IPS-18a (cell line): ENCODE results near the gene THAP9.
A peak's percentile ranks its signal among the peaks of the same experiment; 100 is the strongest.
"Not testable (repeated sequence)": the region's sequence is repeated elsewhere in the genome, so short reads cannot be mapped to it uniquely, and the experiment has no call there.

Source experiments
- H3K27ac ChIP-seq: one replicate; pipeline ENCODE4 v1.5.1; 2013; ENCODE audit warnings: low read length
- H3K27me3 ChIP-seq: one replicate; pipeline ENCODE4 v1.6.1; 2013; ENCODE audit warnings: mild to moderate bottlenecking, low read length; ENCODE audit not compliant: control insufficient read depth, insufficient read depth
- H3K36me3 ChIP-seq: one replicate; pipeline ENCODE4 v1.6.1; 2013; ENCODE audit warnings: low read depth, low read length; ENCODE audit not compliant: control insufficient read depth
- H3K4me1 ChIP-seq: one replicate; pipeline ENCODE4 v1.6.1; 2013; ENCODE audit warnings: low read depth, low read length; ENCODE audit not compliant: control insufficient read depth
- H3K4me3 ChIP-seq: one replicate; pipeline ENCODE4 v1.5.1; 2013; ENCODE audit warnings: low read length
- H3K9ac ChIP-seq: one replicate; pipeline ENCODE4 v1.6.1; 2013; ENCODE audit warnings: mild to moderate bottlenecking, low read length, moderate library complexity
- H3K9me3 ChIP-seq: one replicate; pipeline ENCODE4 v1.6.1; 2013; ENCODE audit warnings: low read depth, low read length; ENCODE audit not compliant: control insufficient read depth

Gene THAP9

DNA sequence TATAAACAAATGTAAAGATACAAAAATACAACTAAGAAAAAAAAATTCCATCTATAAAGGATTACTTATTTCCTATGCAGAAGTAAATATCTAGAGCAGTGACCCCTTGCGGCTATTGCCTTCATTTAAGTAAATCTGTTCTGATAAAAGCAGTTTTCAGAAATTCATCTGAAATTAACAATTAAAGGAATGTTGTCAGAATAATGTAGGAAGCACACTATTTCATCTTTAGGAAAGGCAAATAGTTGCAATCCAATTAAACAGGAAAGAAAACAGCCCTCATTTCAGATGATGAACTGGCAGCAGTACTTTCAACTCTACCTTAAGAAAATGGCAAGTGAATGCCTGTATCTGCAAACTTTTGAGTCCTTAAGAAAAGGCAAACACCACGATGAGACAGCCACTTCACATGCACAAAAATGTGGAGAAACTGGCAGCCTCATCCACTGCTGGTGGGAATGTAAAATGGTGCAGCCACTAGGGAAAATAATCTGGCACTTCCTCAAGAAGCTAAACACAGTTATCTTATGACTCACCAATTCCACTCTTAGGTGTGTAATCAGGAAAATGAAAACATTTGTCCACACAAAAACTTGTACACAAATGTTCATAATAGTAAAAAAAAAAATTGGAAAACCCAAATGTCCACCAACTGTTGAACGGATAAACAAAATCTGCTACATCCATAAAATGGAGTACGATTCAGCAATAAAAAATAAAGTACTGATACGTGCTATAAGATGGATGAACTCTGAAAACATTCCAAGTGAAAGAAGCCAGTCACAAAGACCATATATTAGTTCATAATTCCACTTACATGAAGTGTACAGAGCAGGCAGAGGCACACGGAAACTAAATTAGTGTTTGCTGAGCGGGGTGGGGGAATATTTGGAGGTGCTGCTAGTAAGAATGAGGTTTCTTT is 2.0 kb upstream of the THAP9 start:
- no peak overlapping the region for H3K27ac ChIP-seq
- H3K9ac ChIP-seq, result peak overlapping the region; percentile 82
- H3K4me3 ChIP-seq, result peak overlapping the region; percentile 99
- no peaks in the 10 kb centered on the region for H3K9me3 ChIP-seq
- H3K4me1 ChIP-seq, result peaks cover 8% of the 10 kb centered on the region
- H3K36me3 ChIP-seq, result peaks cover 44% of the 10 kb centered on the region
- no peaks in the 10 kb centered on the region for H3K27me3 ChIP-seq

DNA sequence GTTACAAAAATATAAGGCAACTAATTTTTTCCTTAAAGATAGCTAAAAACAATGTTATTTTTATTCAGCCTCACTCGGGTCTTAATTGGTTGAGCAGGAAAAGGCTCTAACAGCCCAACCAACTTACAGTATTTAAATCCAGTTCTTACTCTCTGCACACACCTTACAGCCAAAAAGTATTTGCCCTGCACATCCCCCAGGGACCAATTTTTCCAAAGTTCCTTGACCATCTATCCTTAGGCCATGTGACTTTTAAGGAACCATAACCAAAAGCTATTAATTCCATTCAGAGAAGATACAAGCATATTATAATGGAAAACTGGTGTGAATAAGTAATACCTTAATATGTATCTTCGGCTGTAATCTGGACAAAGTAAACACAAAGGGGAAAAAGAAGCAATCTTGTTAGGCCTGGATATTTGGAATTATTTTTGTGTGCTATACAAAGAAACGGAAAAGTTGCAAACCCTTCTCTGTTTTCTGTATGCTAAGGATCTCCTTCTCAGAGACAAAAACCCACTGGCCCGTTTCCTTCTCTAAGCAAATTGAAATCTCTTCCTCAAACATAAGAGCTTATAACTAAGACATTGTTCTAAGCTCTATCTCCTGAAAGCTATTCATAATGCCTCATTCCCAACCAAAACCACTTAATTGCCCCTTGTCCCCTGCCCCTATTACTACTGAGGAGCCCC is 1.0 kb upstream of the THAP9 start:
- peak overlapping the region; percentile 49 for H3K27ac ChIP-seq
- H3K9ac ChIP-seq, result peak overlapping the region; percentile 82
- H3K4me1 ChIP-seq, result peaks cover 8% of the 10 kb centered on the region
- peak overlapping the region; percentile 99 for H3K4me3 ChIP-seq
- no peaks in the 10 kb centered on the region for H3K27me3 ChIP-seq
- no peaks in the 10 kb centered on the region for H3K9me3 ChIP-seq
- peaks cover 35% of the 10 kb centered on the region for H3K36me3 ChIP-seq

DNA sequence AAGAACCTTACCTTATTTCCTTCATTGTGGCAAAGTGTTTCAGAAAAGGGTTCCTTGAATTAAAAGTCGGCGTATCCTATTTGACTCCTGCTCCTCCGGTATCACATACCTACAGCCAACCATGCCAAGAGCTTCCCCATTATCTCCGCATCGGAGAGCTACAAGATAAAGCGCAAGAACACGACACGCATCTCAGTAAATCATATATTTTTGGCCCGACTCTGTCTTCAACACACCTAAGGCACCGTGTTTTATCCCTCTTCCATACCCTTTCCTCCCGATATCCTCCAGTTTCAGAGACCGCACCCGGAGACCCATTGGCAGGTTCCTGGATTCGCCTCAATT is 497 bp upstream of the THAP9 start:
- peak overlapping the region; percentile 99 for H3K4me3 ChIP-seq
- H3K4me1 ChIP-seq, result peaks cover 8% of the 10 kb centered on the region
- peaks cover 30% of the 10 kb centered on the region for H3K36me3 ChIP-seq
- H3K9me3 ChIP-seq, result no peaks in the 10 kb centered on the region
- no peaks in the 10 kb centered on the region for H3K27me3 ChIP-seq
- peak overlapping the region; percentile 40 for H3K27ac ChIP-seq
- peak overlapping the region; percentile 82 for H3K9ac ChIP-seq

DNA sequence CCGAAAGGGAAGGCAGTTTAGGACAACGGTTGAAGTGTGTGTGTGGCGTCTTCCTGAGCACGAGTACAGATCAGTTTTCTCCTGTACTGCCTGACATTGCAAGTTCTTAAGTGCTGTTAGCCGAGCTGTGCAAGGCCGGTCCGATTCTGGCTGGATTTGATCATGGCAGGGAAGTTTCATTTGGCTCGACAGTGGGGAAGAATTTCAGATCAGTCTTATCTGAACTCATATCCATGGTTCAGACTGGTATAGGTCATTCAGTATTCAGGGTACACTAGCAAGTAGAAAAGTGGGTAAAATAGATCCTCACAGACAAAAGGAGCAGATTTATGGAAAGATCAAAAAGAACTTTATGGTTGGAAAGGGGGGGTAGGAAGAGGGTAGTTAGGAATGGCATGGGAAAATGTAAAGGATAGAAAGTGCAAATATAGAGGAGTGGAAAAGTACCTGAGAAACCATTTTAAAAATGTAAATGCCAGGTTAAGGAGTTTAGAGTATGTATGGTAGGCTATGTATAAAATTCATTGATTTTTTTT is 716 bp downstream of the THAP9 start:
- Histone ChIP-seq H3K27ac (peak overlapping the region; percentile 91), H3K4me3 (peak overlapping the region; percentile 99), H3K9ac (peak overlapping the region; percentile 82), H3K36me3 (peaks cover 33% of the 10 kb centered on the region), H3K9me3 (no peaks in the 10 kb centered on the region), H3K27me3 (no peaks in the 10 kb centered on the region), H3K4me1 (peaks cover 8% of the 10 kb centered on the region)

DNA sequence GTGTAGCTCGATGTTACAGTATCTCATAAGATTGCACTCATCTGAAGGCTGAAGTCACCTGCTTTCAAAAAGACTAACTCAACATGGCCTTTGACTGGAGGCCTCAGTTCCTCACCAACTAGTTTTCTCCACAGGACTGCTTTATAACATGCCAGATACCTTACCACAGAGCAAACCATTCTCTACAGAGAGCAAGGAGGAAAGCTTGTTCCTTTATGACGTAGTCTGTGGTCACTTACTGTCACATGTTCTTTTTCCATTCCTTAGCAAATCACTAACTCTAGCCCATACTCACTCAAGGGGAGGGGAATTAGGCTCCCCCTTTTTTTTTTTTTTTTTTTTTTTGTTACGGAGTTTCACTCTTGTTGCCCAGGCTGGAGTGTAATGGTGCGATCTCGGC is 3.2 kb downstream of the THAP9 start:
- no peak overlapping the region for H3K27ac ChIP-seq
- H3K9me3 ChIP-seq, result no peaks in the 10 kb centered on the region
- H3K9ac ChIP-seq, result no peak overlapping the region
- no peaks in the 10 kb centered on the region for H3K27me3 ChIP-seq
- H3K4me1 ChIP-seq, result peaks cover 8% of the 10 kb centered on the region
- H3K4me3 ChIP-seq, result no peak overlapping the region
- peaks cover 38% of the 10 kb centered on the region for H3K36me3 ChIP-seq

DNA sequence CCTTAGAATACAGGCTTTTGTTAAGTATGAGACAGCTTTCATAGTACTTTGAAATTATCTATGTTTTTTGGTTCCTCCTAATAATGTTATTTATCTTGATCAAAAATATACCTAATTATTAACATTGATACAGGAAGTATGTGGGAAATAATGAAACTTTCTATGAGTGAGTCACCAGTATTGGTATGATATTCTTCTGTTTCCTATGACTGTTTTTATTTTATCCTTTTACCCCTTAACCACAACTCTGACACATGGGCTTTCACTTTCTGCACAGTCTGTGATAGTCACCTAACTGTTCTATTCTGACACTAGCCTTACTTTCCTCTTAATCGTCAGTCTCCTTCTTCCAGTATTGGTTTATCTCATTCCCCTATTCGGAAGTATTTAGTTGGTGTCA is 4.7 kb downstream of the THAP9 start:
- Histone ChIP-seq H3K36me3 (peaks cover 39% of the 10 kb centered on the region), H3K27ac (no peak overlapping the region), H3K4me3 (no peak overlapping the region), H3K9me3 (no peaks in the 10 kb centered on the region), H3K27me3 (no peaks in the 10 kb centered on the region), H3K4me1 (peaks cover 5% of the 10 kb centered on the region), H3K9ac (no peak overlapping the region)

DNA sequence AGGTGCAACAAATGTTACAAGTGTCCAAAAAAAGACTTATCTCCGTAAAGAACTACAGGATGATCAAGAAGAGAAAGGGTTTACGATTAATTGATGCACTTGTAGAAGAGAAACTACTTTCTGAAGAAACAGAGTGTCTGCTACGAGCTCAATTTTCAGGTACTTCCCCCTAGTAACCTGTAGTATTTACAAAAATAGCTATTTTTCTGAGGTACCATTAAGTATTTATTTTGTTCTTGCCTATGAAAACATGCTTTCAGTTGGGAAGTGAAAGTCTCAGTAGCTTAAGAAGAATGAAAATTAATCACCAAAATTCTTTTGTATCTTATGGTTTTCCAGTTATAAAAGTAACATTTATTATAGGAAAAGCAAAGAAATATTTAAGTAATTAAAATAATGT is 5.9 kb downstream of the THAP9 start:
- H3K36me3 ChIP-seq, result peaks cover 45% of the 10 kb centered on the region
- no peak overlapping the region for H3K4me3 ChIP-seq
- no peaks in the 10 kb centered on the region for H3K9me3 ChIP-seq
- H3K27ac ChIP-seq, result no peak overlapping the region
- peaks cover 4% of the 10 kb centered on the region for H3K4me1 ChIP-seq
- no peak overlapping the region for H3K9ac ChIP-seq
- H3K27me3 ChIP-seq, result no peaks in the 10 kb centered on the region

DNA sequence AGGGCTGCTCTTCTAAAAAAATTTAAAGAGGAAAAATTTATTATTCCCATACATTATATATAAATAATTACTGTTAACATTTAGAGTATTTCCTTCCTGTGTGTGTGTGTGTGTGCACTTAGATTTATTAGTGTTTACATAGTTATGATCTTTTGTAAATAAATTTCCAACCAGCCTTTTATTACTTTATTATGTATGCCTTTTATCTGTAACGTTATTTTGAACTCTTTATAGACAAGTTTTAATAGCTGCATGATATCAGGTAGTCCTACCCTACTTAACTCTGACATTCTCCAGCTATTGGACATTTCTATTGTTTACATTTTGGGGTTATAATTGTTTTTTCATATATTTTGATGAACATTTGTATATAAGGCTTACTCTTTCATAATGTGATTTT is 8.8 kb downstream of the THAP9 start:
- Histone ChIP-seq H3K36me3 (peaks cover 48% of the 10 kb centered on the region), H3K9ac (no peak overlapping the region), H3K4me3 (no peak overlapping the region), H3K27ac (no peak overlapping the region), H3K9me3 (no peaks in the 10 kb centered on the region), H3K27me3 (no peaks in the 10 kb centered on the region), H3K4me1 (no peaks in the 10 kb centered on the region)

DNA sequence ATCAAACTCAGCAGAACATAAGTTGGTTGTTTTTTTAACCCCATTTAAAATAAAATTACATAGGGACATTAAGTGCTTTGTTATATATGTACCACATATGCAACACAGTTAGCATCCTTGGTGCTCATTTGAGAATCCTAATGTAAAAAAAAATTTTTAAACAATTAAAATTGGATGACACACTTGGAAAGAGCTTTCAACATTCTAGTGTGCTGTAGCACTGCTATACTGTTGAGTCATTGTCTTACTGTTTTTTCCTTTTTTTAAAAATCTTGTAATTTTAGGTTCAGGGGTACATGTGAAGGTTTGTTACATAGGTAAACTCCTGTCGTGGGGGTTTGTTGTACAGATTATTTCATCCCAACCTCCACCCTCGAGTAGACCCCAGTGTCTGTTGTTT is 12.8 kb downstream of the THAP9 start:
- H3K27me3 ChIP-seq, result no peaks in the 10 kb centered on the region
- no peaks in the 10 kb centered on the region for H3K9me3 ChIP-seq
- no peak overlapping the region for H3K27ac ChIP-seq
- H3K4me3 ChIP-seq, result no peak overlapping the region
- H3K36me3 ChIP-seq, result peaks cover 29% of the 10 kb centered on the region
- no peaks in the 10 kb centered on the region for H3K4me1 ChIP-seq
- H3K9ac ChIP-seq, result no peak overlapping the region

DNA sequence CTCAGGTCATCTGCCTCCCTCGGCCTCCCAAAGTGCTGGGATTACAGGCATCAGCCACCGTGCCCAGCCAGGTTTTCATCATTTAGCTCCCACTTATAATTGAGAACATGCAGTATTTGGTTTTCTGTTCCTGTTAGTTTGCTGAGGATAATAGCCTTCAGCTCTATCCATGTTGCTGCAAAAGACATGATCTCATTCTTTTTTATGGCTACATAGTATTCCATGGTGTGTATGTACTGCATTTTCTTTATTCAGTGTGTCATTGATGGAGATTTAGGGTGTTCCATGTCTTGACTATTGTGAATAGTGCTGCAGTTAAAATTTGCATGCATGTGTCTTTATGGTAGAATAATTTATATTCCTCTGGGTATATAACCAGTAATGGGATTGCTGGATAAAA is 13.4 kb downstream of the THAP9 start:
- H3K27ac ChIP-seq, H3K4me3 ChIP-seq, H3K4me1 ChIP-seq, H3K9me3 ChIP-seq, H3K9ac ChIP-seq, H3K27me3 ChIP-seq: not testable (repeated sequence)
- peaks cover 29% of the 10 kb centered on the region for H3K36me3 ChIP-seq

DNA sequence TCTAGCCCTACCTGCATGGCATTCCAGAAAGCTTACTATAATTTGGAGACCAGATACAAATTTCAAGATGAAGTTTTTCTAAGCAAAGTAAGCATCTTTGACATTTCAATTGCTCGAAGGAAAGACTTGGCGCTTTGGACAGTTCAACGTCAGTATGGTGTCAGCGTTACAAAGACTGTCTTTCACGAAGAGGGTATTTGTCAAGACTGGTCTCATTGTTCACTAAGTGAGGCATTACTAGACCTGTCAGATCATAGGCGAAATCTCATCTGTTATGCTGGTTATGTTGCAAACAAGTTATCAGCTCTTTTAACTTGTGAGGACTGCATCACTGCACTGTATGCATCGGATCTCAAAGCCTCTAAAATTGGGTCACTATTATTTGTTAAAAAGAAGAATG is 17.6 kb downstream of the THAP9 start:
- Histone ChIP-seq H3K27ac (no peak overlapping the region), H3K9me3 (no peaks in the 10 kb centered on the region), H3K36me3 (peaks cover 14% of the 10 kb centered on the region), H3K9ac (no peak overlapping the region), H3K27me3 (no peaks in the 10 kb centered on the region), H3K4me3 (no peak overlapping the region), H3K4me1 (no peaks in the 10 kb centered on the region)
